UCSD-AML1 (cell line): ENCODE results near the gene IGSF21.

Experiments used
- DNase-seq: peaks from one replicate; lab custom pipeline; 2025; ENCODE audit not compliant: unreplicated experiment; lab: John Stamatoyannopoulos, UW

IGSF21 gene

DNA sequence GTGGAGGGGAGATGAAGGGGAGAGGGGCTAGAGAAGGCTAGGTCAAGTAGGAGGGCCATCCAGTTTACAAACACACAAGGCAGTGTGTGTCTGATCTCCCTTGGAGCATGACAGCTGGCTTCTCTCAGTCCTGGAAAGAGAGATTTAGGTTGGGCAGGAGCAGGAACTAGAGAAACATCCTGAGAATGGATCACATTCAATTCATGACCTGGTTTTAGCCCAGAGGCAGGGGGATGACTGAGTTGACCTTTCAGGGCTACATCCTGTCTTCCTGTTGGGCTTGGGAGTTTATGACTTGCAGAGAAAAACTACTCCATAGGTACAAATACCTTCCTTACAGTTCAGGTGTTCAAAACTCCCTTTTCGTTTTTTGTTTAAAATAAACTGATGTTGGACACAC is 97.0 kb downstream of the IGSF21 start:
- DNase-seq: no peak

DNA sequence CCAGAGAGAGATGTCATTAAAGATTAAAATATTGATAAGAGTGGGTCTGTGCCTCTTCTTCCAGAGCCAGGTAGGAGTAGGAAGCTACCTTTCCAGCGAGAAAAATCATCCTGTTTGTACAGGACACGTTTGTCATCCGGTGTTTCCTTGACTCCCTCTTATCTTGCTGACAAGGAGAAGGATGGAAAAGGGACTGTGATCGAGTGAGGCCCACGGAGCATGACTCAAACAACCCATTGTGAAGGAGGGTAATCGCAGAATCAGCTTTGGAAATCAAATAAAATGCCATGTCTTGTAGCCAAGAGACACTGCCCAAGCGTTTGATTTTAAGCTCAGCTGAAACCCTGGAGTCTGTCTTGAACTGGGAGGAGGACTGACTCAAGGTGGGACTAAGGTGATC is 97.7 kb downstream of the IGSF21 start:
- no peak for DNase-seq

DNA sequence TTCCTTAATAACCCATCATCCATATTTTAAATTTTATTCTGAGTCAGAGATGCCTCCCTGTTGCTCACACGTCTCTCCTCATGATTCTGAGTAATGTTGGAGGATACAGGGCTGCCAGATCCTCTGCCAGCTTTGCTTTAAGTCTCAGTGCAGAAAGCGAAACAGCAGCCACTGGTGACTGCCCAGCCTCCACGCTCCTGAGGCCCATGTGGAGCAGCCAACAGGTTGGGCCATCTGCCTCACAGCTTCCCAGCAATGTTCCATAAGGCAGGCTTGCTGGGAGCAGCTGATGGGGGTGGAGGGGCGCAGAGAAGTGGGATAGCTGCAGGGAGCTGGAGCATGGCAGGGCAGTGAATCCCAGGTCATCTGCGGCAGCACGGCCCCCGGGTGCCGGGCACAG is 104.2 kb downstream of the IGSF21 start:
- DNase-seq: no peak

DNA sequence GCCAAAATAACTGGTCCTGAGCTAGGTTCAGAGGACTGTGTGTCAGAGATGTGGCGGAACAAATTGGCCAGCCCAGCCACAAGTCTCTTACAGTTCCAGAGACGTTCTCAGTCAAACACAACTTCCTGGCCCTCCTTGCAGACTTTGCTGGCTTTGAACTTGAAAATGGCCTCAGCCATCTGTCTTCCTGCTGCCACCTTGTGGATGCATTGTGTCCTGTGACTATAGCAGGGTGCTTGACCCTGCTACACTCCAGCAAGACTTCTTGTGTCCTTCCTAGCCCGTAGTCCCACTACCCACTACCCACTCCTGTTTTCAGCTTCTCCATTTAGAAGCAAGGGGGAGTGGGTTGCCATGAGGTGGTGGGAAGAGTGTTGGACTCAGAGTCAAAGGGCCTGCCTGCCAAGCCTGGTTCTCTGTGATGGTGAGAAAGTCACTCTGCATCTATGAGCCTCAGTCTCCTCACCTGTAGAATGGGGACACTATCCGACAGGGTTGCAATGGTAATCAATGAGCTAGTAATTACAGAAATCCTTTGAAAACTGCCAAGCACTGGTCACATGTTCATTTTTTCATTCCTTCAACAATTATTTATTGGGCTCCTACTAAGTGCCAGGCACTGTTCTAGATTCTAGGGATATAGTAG is 109.9 kb downstream of the IGSF21 start:
- peak; percentile 29 for DNase-seq

DNA sequence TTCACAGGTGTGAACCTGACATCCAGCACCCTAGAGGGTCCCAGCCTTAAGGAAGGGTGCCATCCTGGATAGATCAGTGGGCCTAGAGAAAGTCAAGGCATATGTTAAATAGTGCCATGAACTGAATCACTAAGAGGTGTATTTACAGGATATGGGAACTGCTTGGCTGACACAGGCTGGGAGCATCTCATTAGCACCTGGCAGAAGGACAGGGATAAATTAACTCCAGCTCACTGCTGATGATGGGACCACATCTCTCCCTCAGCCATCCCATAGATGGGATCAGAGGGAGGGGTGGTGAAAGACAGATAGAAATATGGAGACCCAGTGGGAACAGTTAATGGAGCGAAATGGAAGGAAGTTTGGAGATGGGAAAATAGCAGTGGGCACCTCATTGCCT is 122.0 kb downstream of the IGSF21 start:
- DNase-seq: no peak

DNA sequence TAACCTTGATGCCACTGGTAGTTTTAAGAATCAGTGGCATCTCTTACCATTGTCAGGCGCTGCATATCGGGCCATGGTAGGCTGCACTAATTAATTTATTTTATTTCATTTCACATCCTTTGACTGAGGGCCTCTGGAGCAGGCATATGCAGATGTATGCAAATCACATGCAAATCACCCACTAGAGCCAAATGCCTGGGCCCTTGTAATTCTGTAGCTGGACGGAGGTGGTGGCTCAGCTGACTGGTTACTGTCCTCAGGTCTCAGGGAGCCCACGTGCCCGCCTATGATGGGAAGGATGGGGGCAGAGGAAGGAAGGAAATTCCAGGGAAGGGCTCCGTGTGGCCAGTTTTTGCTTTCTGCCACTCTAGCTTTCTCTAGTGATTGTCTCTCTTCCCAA is 122.7 kb downstream of the IGSF21 start:
- DNase-seq: no peak

DNA sequence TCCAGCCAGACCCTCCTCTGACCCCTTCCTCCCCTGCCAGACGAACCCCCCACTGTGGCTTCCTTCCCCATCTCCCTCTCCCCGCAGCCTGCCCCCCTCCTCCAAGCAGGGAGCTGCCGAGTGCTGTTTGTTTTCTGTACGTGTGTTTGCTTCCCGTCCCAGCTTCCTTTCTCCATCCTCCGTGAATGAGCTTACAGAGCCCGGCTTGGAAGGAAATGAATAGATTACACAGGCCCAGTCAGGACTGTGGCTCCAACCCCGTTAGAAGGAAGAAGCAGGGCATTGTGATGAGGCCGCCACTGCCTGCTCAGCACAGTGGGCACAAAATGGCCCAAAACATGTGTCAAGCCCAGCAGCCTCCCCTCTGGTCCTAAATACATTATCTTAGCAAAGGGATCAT is 123.2 kb downstream of the IGSF21 start:
- no peak for DNase-seq

DNA sequence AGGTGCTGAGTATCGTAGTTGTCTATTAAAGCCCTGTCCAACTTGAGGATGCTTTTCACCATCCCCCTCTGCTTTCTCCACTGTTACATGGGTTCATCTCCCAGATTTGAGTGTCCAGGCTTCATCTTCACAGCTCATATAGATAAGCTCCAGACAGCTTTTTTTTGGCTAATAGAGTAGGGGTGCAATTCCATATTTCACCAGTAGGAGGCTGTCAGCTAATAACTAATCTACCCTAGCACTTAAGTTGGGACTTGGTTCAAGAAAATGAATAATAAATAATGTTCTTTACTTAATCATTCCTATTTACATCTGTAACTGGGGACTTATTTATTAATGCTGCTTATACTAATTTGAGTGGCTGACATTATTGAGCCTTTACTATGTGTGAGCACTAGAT is 124.5 kb downstream of the IGSF21 start:
- no peak for DNase-seq

DNA sequence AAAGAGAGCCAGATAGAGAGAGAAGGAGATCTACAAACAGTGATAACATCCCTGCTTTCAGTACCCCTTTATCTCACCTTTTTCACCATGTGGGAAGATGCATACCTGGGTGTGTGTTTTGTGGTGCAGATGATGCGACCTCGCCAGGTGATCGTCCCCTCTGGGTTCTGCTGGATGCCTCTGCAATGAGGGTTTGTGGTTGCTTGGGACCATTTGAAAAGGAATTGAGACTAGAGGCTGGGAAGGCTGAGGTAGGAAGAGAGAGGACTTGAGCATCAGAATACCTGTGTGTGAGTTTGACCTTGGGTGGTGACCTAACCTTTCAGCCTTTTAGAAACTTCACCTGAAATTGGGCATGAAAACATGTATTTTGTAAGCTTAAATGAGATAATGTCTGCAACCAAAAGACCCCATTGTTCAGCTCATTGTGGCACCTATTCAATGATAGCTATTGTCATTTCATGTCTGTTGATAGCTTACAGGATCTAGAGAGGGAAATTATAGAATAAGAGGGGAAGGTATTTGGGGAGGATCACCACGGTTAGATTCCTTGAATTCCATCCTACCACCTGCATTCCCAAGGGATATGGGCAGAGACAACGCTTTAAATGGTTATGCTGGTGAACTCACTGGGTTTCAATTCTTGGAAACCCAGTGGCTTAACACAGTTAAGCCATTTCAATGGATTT is 125.7 kb downstream of the IGSF21 start:
- DNase-seq: no peak

DNA sequence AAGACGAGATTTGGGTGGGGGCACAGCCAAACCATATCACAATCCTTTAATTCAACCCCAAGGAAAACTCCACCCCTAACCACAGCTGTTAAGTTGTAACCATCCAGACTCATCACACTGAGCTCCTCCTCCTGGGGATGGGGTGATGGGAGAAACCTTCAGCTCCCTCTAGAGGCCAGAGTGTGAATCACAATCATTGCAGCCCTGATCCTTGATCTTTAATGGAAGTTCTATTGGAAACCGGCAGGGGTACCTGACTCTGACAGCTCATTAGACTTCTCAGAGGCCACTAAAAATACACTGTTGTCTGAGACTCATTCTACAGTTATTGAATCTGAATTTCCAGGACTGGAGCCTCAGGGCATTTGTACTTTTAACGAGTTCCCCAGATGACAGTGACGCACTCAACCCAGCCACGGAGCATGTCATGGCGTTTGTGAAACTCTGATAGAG is 127.2 kb downstream of the IGSF21 start:
- no peak for DNase-seq

DNA sequence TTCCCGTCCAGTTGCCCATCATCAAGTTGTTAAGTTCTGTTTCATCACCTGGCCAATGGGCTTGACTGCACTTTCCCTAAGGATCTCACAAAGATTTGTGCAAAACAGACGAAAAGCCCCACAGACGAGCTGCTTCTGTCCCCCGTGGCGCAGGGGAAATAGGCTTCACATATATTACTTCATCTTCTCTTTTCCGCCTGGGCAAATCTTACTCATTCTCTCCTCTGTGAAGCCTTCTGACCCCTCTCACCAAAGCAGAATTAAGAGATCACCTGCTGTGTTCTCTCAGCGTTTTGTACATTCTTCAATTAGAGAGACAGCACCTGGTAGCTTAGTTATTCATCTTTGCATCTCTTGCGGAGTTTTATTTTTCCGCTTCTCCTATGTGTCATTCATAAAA is 129.8 kb downstream of the IGSF21 start:
- no peak for DNase-seq

DNA sequence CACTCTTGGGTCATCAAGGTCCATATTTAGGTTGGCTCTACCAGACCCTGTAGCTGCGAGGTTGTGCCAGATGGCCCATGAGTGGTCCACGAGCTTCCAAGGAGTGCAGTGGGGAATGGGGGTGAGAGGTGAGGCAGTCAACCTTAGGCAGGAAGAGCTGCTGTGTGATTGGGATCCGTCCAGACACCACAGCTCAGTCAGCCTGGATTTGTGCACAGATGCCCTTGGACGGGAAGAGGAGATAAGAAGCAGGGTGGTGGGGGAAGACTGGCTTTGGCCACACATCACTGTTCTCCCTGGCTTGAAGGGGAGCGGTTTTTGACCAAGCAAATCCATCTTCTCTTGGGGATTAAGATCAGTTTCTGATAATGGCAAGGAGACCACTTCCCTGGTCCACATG is 130.6 kb downstream of the IGSF21 start:
- DNase-seq: no peak

DNA sequence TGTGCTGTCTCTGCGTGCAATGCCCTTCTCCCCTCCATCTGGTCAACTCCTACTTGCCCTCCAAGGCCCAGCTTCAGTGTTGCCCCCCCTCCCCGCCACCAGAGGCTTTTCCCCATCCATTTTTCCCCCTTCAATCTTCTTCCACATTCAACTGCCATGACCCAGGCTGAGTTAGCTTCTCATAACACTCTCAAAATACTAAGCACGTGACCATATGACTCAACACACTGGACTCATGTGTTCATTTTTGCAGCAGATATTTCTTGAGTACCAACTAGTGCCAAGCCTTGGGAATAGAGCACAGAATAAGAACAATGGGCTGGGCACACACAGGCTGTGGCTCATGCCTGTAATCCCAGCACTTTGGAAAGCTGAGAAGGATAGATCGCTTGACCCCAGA is 132.1 kb downstream of the IGSF21 start:
- DNase-seq: no peak

DNA sequence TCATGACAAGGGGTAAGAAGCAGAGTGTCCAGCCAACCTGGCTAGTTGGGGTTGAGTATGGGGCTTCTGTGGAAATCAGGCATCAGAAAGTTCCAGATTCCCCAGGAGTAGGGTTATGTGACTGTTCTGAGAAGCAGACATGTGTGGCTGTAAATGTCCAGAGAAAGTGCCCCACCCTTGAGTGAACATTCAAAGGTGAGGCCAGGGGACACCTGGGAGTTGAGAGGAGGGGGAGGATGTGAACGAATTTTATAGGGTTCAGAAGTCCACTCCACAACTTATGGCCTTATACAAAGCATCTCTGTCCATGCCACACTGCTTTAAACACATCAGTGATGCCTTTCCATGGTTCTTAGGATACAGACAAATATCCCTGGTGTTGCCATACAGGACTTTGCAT is 133.3 kb downstream of the IGSF21 start:
- DNase-seq: no peak

DNA sequence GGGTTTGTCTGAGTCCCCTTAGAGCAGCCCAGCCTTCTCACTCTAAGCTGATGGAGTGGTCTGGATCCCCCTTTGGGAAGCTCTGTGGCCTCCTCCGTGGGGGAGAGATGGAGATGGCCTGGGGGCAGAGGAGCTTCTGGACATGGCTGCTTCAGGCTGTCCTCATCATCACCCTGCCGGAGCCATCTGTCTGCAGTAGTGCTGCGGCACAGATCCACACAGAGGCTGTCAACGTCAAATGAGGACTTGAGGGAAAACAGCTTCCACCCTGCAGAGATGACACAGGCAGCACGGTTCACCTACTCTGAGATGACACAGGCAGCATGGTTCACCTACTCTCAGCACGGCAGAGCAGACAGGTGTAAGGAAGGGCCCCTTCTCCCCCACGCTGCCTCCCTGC is 134.3 kb downstream of the IGSF21 start:
- DNase-seq: no peak

DNA sequence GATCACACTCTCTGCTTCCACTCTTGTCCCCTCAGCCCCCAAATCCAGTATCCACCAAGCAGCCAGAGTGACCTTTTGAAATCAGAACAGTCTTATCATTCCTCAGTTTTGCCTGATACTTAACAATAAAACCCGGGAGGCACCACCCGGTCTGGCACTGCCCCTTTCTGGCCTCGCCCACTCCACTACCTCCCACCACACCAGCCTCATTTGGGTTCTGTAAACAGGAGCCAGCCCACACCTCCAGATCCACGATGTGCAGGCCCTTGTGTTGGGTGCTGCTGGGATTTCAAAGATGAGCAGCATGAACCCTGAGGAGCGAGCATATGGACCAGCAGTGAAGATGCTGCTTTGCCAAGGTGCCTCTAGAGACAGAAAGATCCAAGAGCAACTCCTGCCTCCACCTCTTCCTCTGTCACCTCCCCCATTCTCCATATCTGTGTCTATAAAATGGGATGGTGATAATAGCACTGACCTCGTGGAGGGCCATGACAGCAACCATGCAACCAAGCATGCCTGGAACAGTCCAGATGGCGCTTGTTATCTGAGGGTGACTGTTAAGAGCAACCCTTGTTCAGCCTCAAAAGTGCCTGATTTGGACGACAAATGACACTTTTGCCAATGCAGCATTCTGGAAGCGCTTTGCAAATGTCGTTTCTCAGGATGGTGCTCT is 136.0 kb downstream of the IGSF21 start:
- DNase-seq: no peak

DNA sequence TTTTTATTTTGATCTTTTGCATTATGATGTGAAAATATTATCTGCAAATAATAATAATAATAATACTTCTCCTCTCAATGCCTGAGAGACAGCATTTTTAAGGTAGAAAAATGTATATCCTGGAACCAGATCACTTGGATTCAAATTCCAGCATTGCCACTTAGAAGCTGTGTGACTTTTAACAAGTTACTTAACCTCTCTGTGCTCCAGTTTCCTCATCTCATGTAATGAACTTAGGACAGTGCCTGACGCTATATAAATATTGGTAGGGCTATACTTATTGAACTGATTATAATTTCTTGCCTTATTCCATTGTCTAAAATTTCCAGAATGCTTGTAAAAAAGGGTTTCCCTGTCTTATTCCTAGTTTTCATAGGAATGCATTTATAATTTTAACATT is 137.2 kb downstream of the IGSF21 start:
- DNase-seq: no peak

DNA sequence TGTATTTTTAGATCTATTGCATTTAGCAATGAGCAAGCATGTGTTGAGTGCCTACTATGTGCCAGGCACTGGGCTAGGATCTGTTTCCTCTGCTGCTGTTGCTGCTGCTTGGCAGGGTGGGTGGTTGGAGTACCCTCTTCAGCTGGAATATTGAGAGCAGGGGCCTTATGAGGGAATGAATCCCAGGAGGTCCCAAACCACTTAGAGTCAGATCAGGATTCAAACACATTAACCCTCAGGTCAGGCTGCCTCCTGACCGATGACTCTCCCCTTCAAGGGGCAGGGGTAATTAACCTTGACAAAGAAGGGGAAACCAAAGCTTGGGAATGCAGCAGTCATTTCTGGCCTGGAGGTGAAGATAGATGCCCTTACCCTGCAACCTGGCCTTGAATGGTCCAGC is 138.0 kb downstream of the IGSF21 start:
- no peak for DNase-seq

DNA sequence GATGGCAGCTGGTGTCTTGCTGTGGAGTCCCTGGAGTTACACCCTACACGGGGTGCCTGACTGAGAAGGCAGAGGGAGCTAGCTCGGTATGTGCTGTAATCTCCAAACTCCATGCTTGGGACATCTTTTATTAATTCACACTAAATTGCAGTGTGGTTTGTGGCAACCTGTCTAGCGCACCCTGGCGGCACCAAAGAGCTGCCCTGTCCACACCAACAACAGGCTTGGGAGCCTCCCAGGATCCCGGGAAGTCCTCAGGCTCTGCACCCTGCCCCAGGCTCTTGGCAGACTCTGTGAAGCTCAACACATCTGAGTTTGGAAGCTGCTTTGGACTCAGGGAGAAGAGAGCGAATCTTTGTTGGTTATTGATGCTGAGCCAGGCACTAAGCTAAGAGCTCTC is 138.9 kb downstream of the IGSF21 start:
- no peak for DNase-seq

DNA sequence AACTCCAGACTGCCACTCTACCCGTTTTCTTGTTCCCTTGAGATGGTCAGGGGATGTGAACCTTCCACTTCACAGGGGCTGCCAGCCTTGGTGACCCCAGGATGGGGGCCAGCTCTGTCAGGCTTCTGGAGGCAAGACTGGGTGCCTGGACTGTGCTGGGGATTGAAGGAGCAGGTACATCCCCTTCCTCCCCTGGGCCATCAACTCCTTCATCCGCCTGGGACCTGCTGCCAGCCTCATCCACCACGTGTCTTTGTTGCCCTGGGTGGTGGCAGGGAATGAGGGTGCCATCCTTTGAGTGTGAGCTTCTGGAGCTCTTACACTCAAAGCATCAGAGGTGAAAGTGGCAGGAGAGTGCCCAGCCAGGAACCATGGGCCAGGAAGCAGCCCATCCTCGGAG is 139.6 kb downstream of the IGSF21 start:
- no peak for DNase-seq

DNA sequence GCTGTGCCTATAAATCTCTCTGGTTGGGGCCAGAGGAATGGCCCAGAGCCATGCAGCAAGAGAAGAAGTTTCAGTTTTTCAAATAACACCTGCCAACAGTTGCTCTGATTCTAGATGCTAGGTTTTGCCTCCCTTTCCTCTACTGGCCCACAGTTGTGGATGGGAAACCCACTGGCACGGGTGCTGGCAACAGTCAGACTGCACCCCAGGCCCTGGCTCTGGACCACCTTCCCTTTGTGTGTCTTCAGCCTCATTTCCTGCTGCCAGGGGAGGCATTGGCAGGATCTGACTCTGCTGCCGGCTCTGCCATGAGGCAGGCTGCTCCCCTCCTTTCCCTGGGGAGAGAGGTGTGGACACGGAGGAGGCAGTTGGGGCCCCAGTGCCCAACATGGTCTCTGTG is 142.0 kb downstream of the IGSF21 start:
- DNase-seq: no peak

DNA sequence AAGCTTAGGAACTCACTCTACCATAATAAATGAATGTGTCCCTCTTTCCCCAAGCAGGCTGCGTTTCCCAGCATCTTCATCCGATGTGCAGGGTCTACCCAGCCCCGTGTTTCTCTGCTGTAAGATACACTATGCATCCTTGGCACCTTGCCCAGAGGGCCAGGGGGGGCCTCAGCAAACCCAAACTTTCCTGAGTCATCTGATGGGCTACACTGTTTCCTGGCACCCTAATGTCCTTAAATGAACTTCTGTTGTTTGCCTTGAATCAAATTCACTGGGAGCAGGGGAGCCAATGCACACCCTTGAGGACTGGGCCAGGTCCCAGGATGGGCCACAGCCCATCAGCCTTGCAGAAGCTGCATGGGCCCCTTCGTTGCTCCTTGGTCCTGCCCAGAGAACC is 145.5 kb downstream of the IGSF21 start:
- no peak for DNase-seq
